ENCODE data around the gene MKNK2.

DNA sequence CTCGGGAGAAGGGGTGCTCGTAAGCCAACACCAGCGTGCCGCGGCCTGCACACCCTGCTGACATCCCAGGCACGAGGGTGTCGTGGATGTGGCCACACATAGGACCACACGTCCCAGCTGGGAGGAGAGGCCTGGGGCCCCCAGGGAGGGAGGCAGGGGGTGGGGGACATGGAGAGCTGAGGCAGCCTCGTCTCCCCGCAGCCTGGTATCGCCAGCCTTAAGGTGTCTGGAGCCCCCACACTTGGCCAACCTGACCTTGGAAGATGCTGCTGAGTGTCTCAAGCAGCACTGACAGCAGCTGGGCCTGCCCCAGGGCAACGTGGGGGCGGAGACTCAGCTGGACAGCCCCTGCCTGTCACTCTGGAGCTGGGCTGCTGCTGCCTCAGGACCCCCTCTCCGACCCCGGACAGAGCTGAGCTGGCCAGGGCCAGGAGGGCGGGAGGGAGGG, 48.0 kb upstream of the MKNK2 start:
- TF ChIP-seq POLR2A (IDR thresholded peaks at IDR 0.05; ENCODE audit: low read length) (no peak), GATA1 (IDR thresholded peaks at IDR 0.05; ENCODE audit: low read depth, low read length) (no peak)
